ENCODE data around the gene PITRM1.

- TF ChIP-seq TAF1 (IDR thresholded peaks at IDR 0.05; ENCODE audit: borderline replicate concordance, low read depth, low read length), result no peak
- TF ChIP-seq POLR2A (IDR thresholded peaks at IDR 0.05; ENCODE audit: low read depth, low read length), result no peak
These were observed 21.6 kb downstream of the PITRM1 start for GRCh38 chr10:3150961-3151360.
